Measurements from ENCODE around the gene OPN3. TPM values are rescaled to one million over a fixed set of nuclear protein-coding genes. Genes with fewer than 3 reads are reported as not detected.

OPN3 gene
- total RNA-seq, 2 experiments from 2014 or later, result 10.7 to 18.9 TPM

DNA sequence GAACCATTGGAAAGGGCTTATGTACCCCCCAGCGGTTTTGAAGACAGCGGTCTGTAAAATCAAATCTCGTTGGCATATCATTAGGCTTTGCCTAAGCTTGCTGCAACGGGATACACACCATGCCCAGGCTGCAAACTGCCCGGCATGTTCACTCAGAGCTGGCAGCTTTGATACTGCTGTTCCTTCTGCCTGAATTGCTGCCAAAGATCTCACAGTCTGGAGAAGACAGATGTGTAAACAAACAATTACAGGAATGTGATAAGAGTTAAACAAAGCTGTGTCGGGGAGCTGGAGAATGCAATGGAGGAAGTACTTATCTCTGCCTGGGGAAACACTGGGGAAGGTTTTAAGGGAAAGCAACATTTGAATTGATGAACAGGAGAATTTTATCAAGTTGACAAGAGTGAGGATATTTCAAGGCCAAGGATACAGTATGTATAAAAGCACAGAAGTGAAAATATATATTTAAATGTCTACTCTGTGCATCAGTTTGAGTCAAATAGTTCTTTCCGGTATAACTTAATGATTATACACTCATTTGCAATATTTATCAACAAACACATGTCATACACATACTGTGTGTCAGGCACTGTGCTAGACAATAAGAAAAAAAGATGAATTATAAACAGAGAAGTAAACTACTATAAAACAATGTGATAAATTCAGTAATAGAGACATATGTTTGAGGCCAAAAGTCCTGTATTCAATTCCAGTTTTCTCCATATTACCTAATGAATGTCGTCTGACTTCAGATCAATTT is 29.9 kb downstream of the OPN3 start:
- Histone ChIP-seq H3K79me2 (ENCODE audit: insufficient read depth, low read depth, low read length) (no peaks in the 10 kb centered on the region), H3K4me1 (ENCODE audit: insufficient read depth, low read length, poor library complexity, severe bottlenecking) (peaks cover 8% of the 10 kb centered on the region), H4K20me1 (ENCODE audit: insufficient read depth, low read length) (no peaks in the 10 kb centered on the region), H3K9me2 (ENCODE audit: insufficient read depth, low read length) (no peaks in the 10 kb centered on the region), H3K36me3 (ENCODE audit: insufficient read depth, low read length) (no peaks in the 10 kb centered on the region), H3K4me3 (ENCODE audit: low read depth, low read length, poor library complexity, severe bottlenecking) (no peak overlapping the region), H3K4me2 (ENCODE audit: low read length) (no peak overlapping the region), H3K27ac (ENCODE audit: low read depth, low read length, poor library complexity, severe bottlenecking) (no peak overlapping the region), H3K9me3 (ENCODE audit: low read length) (no peaks in the 10 kb centered on the region), H2AFZ (ENCODE audit: low read length) (no peak overlapping the region)
- POLR2A ChIA-PET, result interaction anchor here (0.6 to 1.9 kb wide), 10 partner anchors 12 to 250 kb away, joined by 3 to 6 read pairs (median 3); no protein-coding TSS in a partner anchor
- CTCF ChIA-PET (ENCODE audit: unreplicated experiment), result interaction anchor here (0.6 to 1.9 kb wide), 6 partner anchors 8 to 29 kb away, joined by 3 to 7 read pairs (median 4); no protein-coding TSS in a partner anchor
- no TSS peak for BruUV-seq (replicated peaks)
- no peak for DNase-seq (ENCODE audit: low spot score)
- intact Hi-C loops (cut with micrococcal nuclease; ENCODE audit: unreplicated experiment), result loop anchor here (2.0 to 5.0 kb wide), 4 partner anchors 17 to 407 kb away; partner anchors contain the start of gene EXO1
- TF ChIP-seq EZH2phosphoT487 (IDR thresholded peaks at IDR 0.05; ENCODE audit: borderline replicate concordance, low read depth, low read length), result no peak
- TF ChIP-seq CTCF (conservative IDR thresholded peaks at IDR 0.05; ENCODE audit: low read length), result no peak

DNA sequence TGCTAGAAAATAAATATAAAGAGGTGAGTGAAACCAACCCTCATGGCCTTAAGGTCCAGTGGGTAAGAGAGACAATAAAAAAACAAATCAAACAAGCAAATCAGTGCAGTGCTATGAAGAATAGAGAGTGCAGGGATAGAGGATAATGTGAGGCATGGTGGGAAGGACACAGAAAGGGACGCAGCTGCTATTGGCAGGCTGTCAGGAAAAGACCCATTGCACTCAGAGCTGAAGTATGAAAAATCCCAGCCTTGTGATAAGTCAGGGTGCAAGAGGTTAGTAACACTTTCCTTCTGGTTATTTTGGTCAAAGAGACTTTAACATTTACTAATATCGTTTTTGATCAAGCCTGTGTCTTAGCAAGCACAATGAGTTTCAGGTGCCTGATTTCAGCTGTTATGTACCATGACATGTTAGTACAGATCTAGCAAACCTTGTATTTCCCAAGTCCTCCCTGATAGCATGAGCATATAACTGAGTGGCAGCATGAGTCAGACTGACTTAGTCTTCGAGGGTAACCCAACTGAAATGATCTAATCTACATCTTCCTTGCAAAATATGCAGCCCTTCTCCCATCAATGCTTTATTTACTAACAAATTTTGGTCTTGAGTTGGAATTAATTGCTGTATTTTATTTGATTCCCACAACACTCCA is 31.7 kb downstream of the OPN3 start:
- TF ChIP-seq EZH2phosphoT487 (IDR thresholded peaks at IDR 0.05; ENCODE audit: borderline replicate concordance, low read depth, low read length), result no peak
- no peak for TF ChIP-seq CTCF (conservative IDR thresholded peaks at IDR 0.05; ENCODE audit: low read length)
- H3K79me2 ChIP-seq (ENCODE audit: insufficient read depth, low read depth, low read length), result no peaks in the 10 kb centered on the region
- no peak overlapping the region for H3K4me2 ChIP-seq (ENCODE audit: low read length)
- ChIA-PET CTCF (ENCODE audit: unreplicated experiment) (no interaction called here), POLR2A (interaction anchor here (0.5 to 1.0 kb wide), 2 partner anchors 67 to 284 kb away, joined by 3 to 4 read pairs; no protein-coding TSS in a partner anchor)
- H3K36me3 ChIP-seq (ENCODE audit: insufficient read depth, low read length), result no peaks in the 10 kb centered on the region
- BruUV-seq (replicated peaks), result no TSS peak
- no peak overlapping the region for H2AFZ ChIP-seq (ENCODE audit: low read length)
- H3K27ac ChIP-seq (ENCODE audit: low read depth, low read length, poor library complexity, severe bottlenecking), result no peak overlapping the region
- no peak overlapping the region for H3K4me3 ChIP-seq (ENCODE audit: low read depth, low read length, poor library complexity, severe bottlenecking)
- no peak for DNase-seq (ENCODE audit: low spot score)
- H4K20me1 ChIP-seq (ENCODE audit: insufficient read depth, low read length), result no peaks in the 10 kb centered on the region
- intact Hi-C loops (cut with micrococcal nuclease; ENCODE audit: unreplicated experiment), result no loop called here
- H3K9me2 ChIP-seq (ENCODE audit: insufficient read depth, low read length), result no peaks in the 10 kb centered on the region
- no peaks in the 10 kb centered on the region for H3K9me3 ChIP-seq (ENCODE audit: low read length)
- H3K4me1 ChIP-seq (ENCODE audit: insufficient read depth, low read length, poor library complexity, severe bottlenecking), result peaks cover 8% of the 10 kb centered on the region
